Erythroblast (primary cell): ENCODE measurements around the gene LY6G5C.

ENCODE experiments used
- GATA1 ChIP-seq: IDR thresholded peaks from 2 replicates; pipeline ENCODE4 v1.6.1; 2011; ENCODE audit warnings: low read depth, mild to moderate bottlenecking, control low read depth, low read length, moderate library complexity
- POLR2A ChIP-seq: IDR thresholded peaks from 2 replicates; pipeline ENCODE4 v1.6.1; 2011; ENCODE audit warnings: mild to moderate bottlenecking, low read length

GRCh38 chr6:31691078-31691463, 10.2 kb upstream of the LY6G5C start:
- TF ChIP-seq POLR2A: no peak
- no peak for TF ChIP-seq GATA1
